ENCODE measurements around the gene TMEM80. TPM values are rescaled to one million over a fixed set of nuclear protein-coding genes. Genes with fewer than 3 reads are reported as not detected.

TMEM80 gene
- total RNA-seq, 1 experiment from 2014 or later = 45.2 TPM

- Histone ChIP-seq H3K36me3 (ENCODE audit: control insufficient read depth, insufficient read depth, low read length) (no peaks in the 10 kb centered on the region), H3K9me3 (ENCODE audit: control insufficient read depth, insufficient read depth, low read depth, low read length) (no peaks in the 10 kb centered on the region), H3K27ac (ENCODE audit: low read length) (peak overlapping the region; percentile 85), H3K4me3 (ENCODE audit: low read depth in 2 of 2, low read length in 2 of 2) (peak overlapping the region; percentile 83 to 87), H3K4me1 (ENCODE audit: control insufficient read depth, insufficient read depth, low read length) (peaks cover 20% of the 10 kb centered on the region), H3K27me3 (ENCODE audit: control insufficient read depth, insufficient read depth, low read length) (no peaks in the 10 kb centered on the region)
- POLR2A ChIA-PET = interaction anchor here (0.6 to 1.2 kb wide), 2 partner anchors 15 to 33 kb away, joined by 3 read pairs; no protein-coding TSS in a partner anchor
- ATAC-seq = peak; percentile 19
- BruUV-seq (replicated peaks) = no TSS peak
- TF ChIP-seq POLR2AphosphoS5 (IDR thresholded peaks at IDR 0.05; ENCODE audit: low read depth, low read length) = no peak
- peak in 1 of 2 experiments; percentile 44; a peak in 1 of 4 replicates for TF ChIP-seq REST (IDR thresholded peaks at IDR 0.05; ENCODE audit: insufficient read depth in 1 of 2, low read depth in 2 of 2, low read length in 1 of 2)
- TF ChIP-seq SIN3A (IDR thresholded peaks at IDR 0.05; ENCODE audit: borderline replicate concordance, insufficient read depth, low read depth, low read length) = no peak
- no peak for DNase-seq (ENCODE audit: low read depth, low spot score)
- in situ Hi-C loops (cut with HindIII; ENCODE audit: low pct_unique_long_range_greater_than_20kb, low sequenced_read_pairs) = no loop called here
- intact Hi-C loops (cut with micrococcal nuclease; ENCODE audit: unreplicated experiment) = no loop called here
- CTCF ChIA-PET = interaction anchor here (0.6 to 0.8 kb wide), 2 partner anchors 20 to 41 kb away, joined by 3 read pairs; no protein-coding TSS in a partner anchor
Observed at GRCh38 chr11:748007-748359, 52.4 kb downstream of the TMEM80 start.

- in situ Hi-C loops (cut with HindIII; ENCODE audit: low pct_unique_long_range_greater_than_20kb, low sequenced_read_pairs) = no loop called here
- no TSS peak for BruUV-seq (replicated peaks)
- ChIA-PET POLR2A (no interaction called here), CTCF (no interaction called here)
- H3K27me3 ChIP-seq (ENCODE audit: control insufficient read depth, insufficient read depth, low read length) = no peaks in the 10 kb centered on the region
- no peak overlapping the region for H3K4me3 ChIP-seq (ENCODE audit: low read depth in 2 of 2, low read length in 2 of 2)
- TF ChIP-seq SIN3A (IDR thresholded peaks at IDR 0.05; ENCODE audit: borderline replicate concordance, insufficient read depth, low read depth, low read length) (no peak), CTCF (IDR thresholded peaks at IDR 0.05) (no peak), TCF7L2 (IDR thresholded peaks at IDR 0.05; ENCODE audit: low read depth, low read length) (no peak), POLR2AphosphoS5 (IDR thresholded peaks at IDR 0.05; ENCODE audit: low read depth, low read length) (no peak), REST (IDR thresholded peaks at IDR 0.05; ENCODE audit: insufficient read depth in 1 of 2, low read depth in 2 of 2, low read length in 1 of 2) (no peak)
- intact Hi-C loops (cut with micrococcal nuclease; ENCODE audit: unreplicated experiment) = no loop called here
- no peak overlapping the region for H3K27ac ChIP-seq (ENCODE audit: low read length)
- H3K9me3 ChIP-seq (ENCODE audit: control insufficient read depth, insufficient read depth, low read depth, low read length) = no peaks in the 10 kb centered on the region
- DNase-seq (ENCODE audit: low read depth, low spot score) (no peak), ATAC-seq (no peak)
- peaks cover 20% of the 10 kb centered on the region for H3K4me1 ChIP-seq (ENCODE audit: control insufficient read depth, insufficient read depth, low read length)
- no peaks in the 10 kb centered on the region for H3K36me3 ChIP-seq (ENCODE audit: control insufficient read depth, insufficient read depth, low read length)
Observed at GRCh38 chr11:749731-750130, 54.1 kb downstream of the TMEM80 start.

Other genes starting within 250 kb of the TMEM80 start
- gene PTDSS2, start 245.5 kb upstream of the TMEM80 start, total RNA-seq (2021; ENCODE audit: unreplicated experiment) = 103 TPM
- 345 TPM for gene RNH1, start 188.6 kb upstream of the TMEM80 start, total RNA-seq (2021; ENCODE audit: unreplicated experiment)
- gene HRAS, start 160.2 kb upstream of the TMEM80 start, total RNA-seq (2021; ENCODE audit: unreplicated experiment) = 175 TPM
- gene LRRC56, start 158.3 kb upstream of the TMEM80 start, total RNA-seq (2021; ENCODE audit: unreplicated experiment) = 9.8 TPM
- gene LMNTD2, start 135.1 kb upstream of the TMEM80 start, total RNA-seq (2021; ENCODE audit: unreplicated experiment) = 21.8 TPM
- 81.8 TPM for gene RASSF7, start 134.8 kb upstream of the TMEM80 start, total RNA-seq (2021; ENCODE audit: unreplicated experiment)
- gene PHRF1, start 119.3 kb upstream of the TMEM80 start, total RNA-seq (2021; ENCODE audit: unreplicated experiment) = 90.6 TPM
- gene IRF7, start 79.9 kb upstream of the TMEM80 start, total RNA-seq (2021; ENCODE audit: unreplicated experiment) = 23.9 TPM
- not detected for gene CDHR5, start 70.9 kb upstream of the TMEM80 start, total RNA-seq (2021; ENCODE audit: unreplicated experiment)
- not detected for gene SCT, start 68.6 kb upstream of the TMEM80 start, total RNA-seq (2021; ENCODE audit: unreplicated experiment)
- gene DRD4, start 58.5 kb upstream of the TMEM80 start, total RNA-seq (2021; ENCODE audit: unreplicated experiment) = 0.95 TPM
- 105 TPM for gene DEAF1, start 594 bp upstream of the TMEM80 start, total RNA-seq (2021; ENCODE audit: unreplicated experiment)
- 256 TPM for gene EPS8L2, start 10.4 kb downstream of the TMEM80 start, total RNA-seq (2021; ENCODE audit: unreplicated experiment)
- gene TALDO1, start 51.6 kb downstream of the TMEM80 start, total RNA-seq (2021; ENCODE audit: unreplicated experiment) = 257 TPM
- gene GATD1, start 81.7 kb downstream of the TMEM80 start, total RNA-seq (2021; ENCODE audit: unreplicated experiment) = 229 TPM
- gene CEND1, start 94.3 kb downstream of the TMEM80 start, total RNA-seq (2021; ENCODE audit: unreplicated experiment) = 15.9 TPM
- 119 TPM for gene SLC25A22, start 102.5 kb downstream of the TMEM80 start, total RNA-seq (2021; ENCODE audit: unreplicated experiment)
- 75.9 TPM for gene PIDD1, start 109.4 kb downstream of the TMEM80 start, total RNA-seq (2021; ENCODE audit: unreplicated experiment)
- gene RPLP2, start 114.2 kb downstream of the TMEM80 start, total RNA-seq (2021; ENCODE audit: unreplicated experiment) = 3,468 TPM
- 244 TPM for gene PNPLA2, start 123.1 kb downstream of the TMEM80 start, total RNA-seq (2021; ENCODE audit: unreplicated experiment)
- 132 TPM for gene CRACR2B, start 132.1 kb downstream of the TMEM80 start, total RNA-seq (2021; ENCODE audit: unreplicated experiment)
- gene CD151, start 137.1 kb downstream of the TMEM80 start, total RNA-seq (2021; ENCODE audit: unreplicated experiment) = 680 TPM
- gene POLR2L, start 146.7 kb downstream of the TMEM80 start, total RNA-seq (2021; ENCODE audit: unreplicated experiment) = 673 TPM
- 187 TPM for gene TSPAN4, start 147.0 kb downstream of the TMEM80 start, total RNA-seq (2021; ENCODE audit: unreplicated experiment)
- 224 TPM for gene CHID1, start 215.0 kb downstream of the TMEM80 start, total RNA-seq (2021; ENCODE audit: unreplicated experiment)
- gene AP2A2, start 230.1 kb downstream of the TMEM80 start, total RNA-seq (2021; ENCODE audit: unreplicated experiment) = 123 TPM